HEK293 (cell line): ENCODE results near the gene GRIK4.

ENCODE experiments used
- CTCF ChIA-PET: fragments of 350-600 bp; formaldehyde crosslinking; extraction: SDS; loops from one replicate; lab custom pipeline; 2021; ENCODE audit warnings: antibody characterized with exemption; lab: Yijun Ruan, JAX
- POLR2A ChIA-PET: fragments of 300-600 bp; formaldehyde crosslinking; extraction: SDS; loops from one replicate; lab custom pipeline; 2020; ENCODE audit warnings: antibody characterized with exemption, inconsistent platforms; lab: Yijun Ruan, JAX
- H3K27ac ChIP-seq: fragments of 200-500 bp; sonication (Bioruptor generic); 2 replicates; pipeline ENCODE4 v1.5.1; 2014; ENCODE audit warnings: low read depth, low read length, control low read depth, inconsistent platforms; ENCODE audit errors: extremely low read depth
- H3K36me3 ChIP-seq, 2 experiments: fragments of 200-500 bp in 1 of 2; sonication (Bioruptor generic) in 1 of 2; 1 replicate in 1 of 2; 2 replicates in 1 of 2; pipeline ENCODE4 v1.5.1; 2014 to 2017; ENCODE audit warnings: inconsistent platforms in 2 of 2, low read length in 2 of 2; ENCODE audit not compliant: control insufficient read depth in 2 of 2, insufficient read depth in 1 of 2
- H3K4me1 ChIP-seq: fragments of 200-500 bp; sonication (Bioruptor generic); 2 replicates; pipeline ENCODE4 v1.5.1; 2014; ENCODE audit warnings: mild to moderate bottlenecking, low read length, inconsistent platforms; ENCODE audit not compliant: control insufficient read depth, insufficient read depth
- H3K4me3 ChIP-seq: 2 replicates; pipeline ENCODE4 v1.5.1; 2011; ENCODE audit warnings: low read depth, mild to moderate bottlenecking, control low read depth, low read length, moderate library complexity
- H3K9me3 ChIP-seq: fragments of 200-500 bp; sonication (Bioruptor generic); 2 replicates; pipeline ENCODE4 v1.5.1; 2014; ENCODE audit warnings: low read depth, low read length, inconsistent platforms; ENCODE audit not compliant: control insufficient read depth, insufficient read depth
- GLIS2 ChIP-seq: fragments of 450-650 bp; formaldehyde crosslinking; IDR thresholded peaks from 2 replicates; pipeline ENCODE4 v1.5.1; 2016; ENCODE audit warnings: missing biosample characterization, missing genetic modification characterization
- PATZ1 ChIP-seq: fragments of 450-650 bp; formaldehyde crosslinking; IDR thresholded peaks from 2 replicates; pipeline ENCODE4 v1.5.1; 2016; ENCODE audit warnings: missing biosample characterization, missing genetic modification characterization
- SCRT1 ChIP-seq: fragments of 450-650 bp; formaldehyde crosslinking; IDR thresholded peaks from 2 replicates; pipeline ENCODE4 v1.5.1; 2016; ENCODE audit warnings: missing biosample characterization, missing genetic modification characterization, borderline replicate concordance
- SP2 ChIP-seq: fragments of 450-650 bp; formaldehyde crosslinking; IDR thresholded peaks from 2 replicates; pipeline ENCODE4 v1.5.1; 2016; ENCODE audit warnings: missing biosample characterization, missing genetic modification characterization
- WT1 ChIP-seq: fragments of 450-650 bp; formaldehyde crosslinking; IDR thresholded peaks from 2 replicates; pipeline ENCODE4 v1.5.1; 2016; ENCODE audit warnings: missing biosample characterization, missing genetic modification characterization
- ZBTB20 ChIP-seq: fragments of 450-650 bp; formaldehyde crosslinking; IDR thresholded peaks from 2 replicates; pipeline ENCODE4 v1.5.1; 2016; ENCODE audit warnings: missing biosample characterization, missing genetic modification characterization
- ZBTB48 ChIP-seq: fragments of 450-650 bp; formaldehyde crosslinking; IDR thresholded peaks from 2 replicates; pipeline ENCODE4 v1.5.1; 2016; ENCODE audit warnings: missing biosample characterization, missing genetic modification characterization
- ZFHX2 ChIP-seq: fragments of 450-650 bp; formaldehyde crosslinking; conservative IDR thresholded peaks from 2 replicates; pipeline ENCODE4 v1.5.1; 2016; ENCODE audit warnings: missing biosample characterization, missing genetic modification characterization
- ZIC2 ChIP-seq: fragments of 450-650 bp; formaldehyde crosslinking; IDR thresholded peaks from 2 replicates; pipeline ENCODE4 v1.5.1; 2016; ENCODE audit warnings: missing biosample characterization, missing genetic modification characterization
- ZNF175 ChIP-seq: fragments of 450-650 bp; formaldehyde crosslinking; IDR thresholded peaks from 2 replicates; pipeline ENCODE4 v1.5.1; 2016; ENCODE audit warnings: missing biosample characterization, missing genetic modification characterization
- ZNF184 ChIP-seq: fragments of 450-650 bp; IDR thresholded peaks from 2 replicates; pipeline ENCODE4 v1.5.1; 2018; ENCODE audit warnings: missing biosample characterization, mild to moderate bottlenecking, missing genetic modification characterization
- ZNF341 ChIP-seq: fragments of 450-650 bp; formaldehyde crosslinking; IDR thresholded peaks from 2 replicates; pipeline ENCODE4; 2016; ENCODE audit warnings: low read depth, missing biosample characterization, missing genetic modification characterization
- TF ChIP-seq, protein P1 (sequence below): IDR thresholded peaks from 2 replicates; pipeline ENCODE4 v1.6.1; 2011; ENCODE audit warnings: mild to moderate bottlenecking, low read depth, low read length, borderline replicate concordance
- TF ChIP-seq, protein P2 (sequence below): fragments of 450-650 bp; formaldehyde crosslinking; IDR thresholded peaks from 2 replicates; pipeline ENCODE4 v1.5.1; 2017; ENCODE audit warnings: missing biosample characterization, missing genetic modification characterization
- TF ChIP-seq, protein P3 (sequence below): fragments of 450-650 bp; formaldehyde crosslinking; IDR thresholded peaks from 2 replicates; pipeline ENCODE4 v1.5.1; 2016; ENCODE audit warnings: missing biosample characterization, missing genetic modification characterization
- TF ChIP-seq, protein P4 (sequence below): fragments of 450-650 bp; formaldehyde crosslinking; optimal IDR thresholded peaks from 2 replicates; pipeline ENCODE3; 2016; ENCODE audit warnings: missing biosample characterization, mild to moderate bottlenecking, missing genetic modification characterization

Gene GRIK4

GRCh38 chr11:120511820-120512738 is 531 bp downstream of the GRIK4 start:
- Histone ChIP-seq H3K4me3 (peak overlapping the region; percentile 38), H3K4me1 (no peaks in the 10 kb centered on the region), H3K36me3 (no peaks in the 10 kb centered on the region), H3K27ac (no peak overlapping the region), H3K9me3 (no peaks in the 10 kb centered on the region)
- POLR2A ChIA-PET = interaction anchor here (1.9 kb wide), 1 partner anchor 172 kb away, joined by 4 read pairs; no protein-coding TSS in a partner anchor
- CTCF ChIA-PET = interaction anchor here (0.5 to 5.4 kb wide), 17 partner anchors 10 to 683 kb away, joined by 3 to 59 read pairs (median 5); no protein-coding TSS in a partner anchor
- TF ChIP-seq ZNF341 (tag by site-specific recombination) = peak; percentile 60; the same call in 1 of the 2 replicates
- TF ChIP-seq SCRT1 = no peak
- TF ChIP-seq GLIS2 (tag by site-specific recombination) = peak; percentile 72
- no peak for TF ChIP-seq SP2 (tag by site-specific recombination)
- peak; percentile 55 for TF ChIP-seq PATZ1 (tag by site-specific recombination)
- peak; percentile 35; the same call in 1 of the 2 replicates for TF ChIP-seq WT1 (tag by site-specific recombination)
- TF ChIP-seq, protein P1, sequence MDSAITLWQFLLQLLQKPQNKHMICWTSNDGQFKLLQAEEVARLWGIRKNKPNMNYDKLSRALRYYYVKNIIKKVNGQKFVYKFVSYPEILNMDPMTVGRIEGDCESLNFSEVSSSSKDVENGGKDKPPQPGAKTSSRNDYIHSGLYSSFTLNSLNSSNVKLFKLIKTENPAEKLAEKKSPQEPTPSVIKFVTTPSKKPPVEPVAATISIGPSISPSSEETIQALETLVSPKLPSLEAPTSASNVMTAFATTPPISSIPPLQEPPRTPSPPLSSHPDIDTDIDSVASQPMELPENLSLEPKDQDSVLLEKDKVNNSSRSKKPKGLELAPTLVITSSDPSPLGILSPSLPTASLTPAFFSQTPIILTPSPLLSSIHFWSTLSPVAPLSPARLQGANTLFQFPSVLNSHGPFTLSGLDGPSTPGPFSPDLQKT = no peak
- peak; percentile 20; the same call in 1 of the 2 replicates for TF ChIP-seq ZBTB20 (tag by site-specific recombination)
- no peak for TF ChIP-seq ZNF175
- TF ChIP-seq ZIC2 (tag by site-specific recombination) = 0 out of 2 replicates have a peak, but pooled peaks have one; percentile 14
- TF ChIP-seq, protein P2, sequence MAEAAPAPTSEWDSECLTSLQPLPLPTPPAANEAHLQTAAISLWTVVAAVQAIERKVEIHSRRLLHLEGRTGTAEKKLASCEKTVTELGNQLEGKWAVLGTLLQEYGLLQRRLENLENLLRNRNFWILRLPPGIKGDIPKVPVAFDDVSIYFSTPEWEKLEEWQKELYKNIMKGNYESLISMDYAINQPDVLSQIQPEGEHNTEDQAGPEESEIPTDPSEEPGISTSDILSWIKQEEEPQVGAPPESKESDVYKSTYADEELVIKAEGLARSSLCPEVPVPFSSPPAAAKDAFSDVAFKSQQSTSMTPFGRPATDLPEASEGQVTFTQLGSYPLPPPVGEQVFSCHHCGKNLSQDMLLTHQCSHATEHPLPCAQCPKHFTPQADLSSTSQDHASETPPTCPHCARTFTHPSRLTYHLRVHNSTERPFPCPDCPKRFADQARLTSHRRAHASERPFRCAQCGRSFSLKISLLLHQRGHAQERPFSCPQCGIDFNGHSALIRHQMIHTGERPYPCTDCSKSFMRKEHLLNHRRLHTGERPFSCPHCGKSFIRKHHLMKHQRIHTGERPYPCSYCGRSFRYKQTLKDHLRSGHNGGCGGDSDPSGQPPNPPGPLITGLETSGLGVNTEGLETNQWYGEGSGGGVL (tag by site-specific recombination) = peak; percentile 89
- peak; percentile 77 for TF ChIP-seq ZBTB48
- TF ChIP-seq, protein P3, sequence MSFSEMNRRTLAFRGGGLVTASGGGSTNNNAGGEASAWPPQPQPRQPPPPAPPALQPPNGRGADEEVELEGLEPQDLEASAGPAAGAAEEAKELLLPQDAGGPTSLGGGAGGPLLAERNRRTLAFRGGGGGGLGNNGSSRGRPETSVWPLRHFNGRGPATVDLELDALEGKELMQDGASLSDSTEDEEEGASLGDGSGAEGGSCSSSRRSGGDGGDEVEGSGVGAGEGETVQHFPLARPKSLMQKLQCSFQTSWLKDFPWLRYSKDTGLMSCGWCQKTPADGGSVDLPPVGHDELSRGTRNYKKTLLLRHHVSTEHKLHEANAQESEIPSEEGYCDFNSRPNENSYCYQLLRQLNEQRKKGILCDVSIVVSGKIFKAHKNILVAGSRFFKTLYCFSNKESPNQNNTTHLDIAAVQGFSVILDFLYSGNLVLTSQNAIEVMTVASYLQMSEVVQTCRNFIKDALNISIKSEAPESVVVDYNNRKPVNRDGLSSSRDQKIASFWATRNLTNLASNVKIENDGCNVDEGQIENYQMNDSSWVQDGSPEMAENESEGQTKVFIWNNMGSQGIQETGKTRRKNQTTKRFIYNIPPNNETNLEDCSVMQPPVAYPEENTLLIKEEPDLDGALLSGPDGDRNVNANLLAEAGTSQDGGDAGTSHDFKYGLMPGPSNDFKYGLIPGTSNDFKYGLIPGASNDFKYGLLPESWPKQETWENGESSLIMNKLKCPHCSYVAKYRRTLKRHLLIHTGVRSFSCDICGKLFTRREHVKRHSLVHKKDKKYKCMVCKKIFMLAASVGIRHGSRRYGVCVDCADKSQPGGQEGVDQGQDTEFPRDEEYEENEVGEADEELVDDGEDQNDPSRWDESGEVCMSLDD (tag by site-specific recombination) = peak; percentile 50; the same call in 1 of the 2 replicates
- 0 out of 2 replicates have a peak, but pooled peaks have one; percentile 9 for TF ChIP-seq ZFHX2
- TF ChIP-seq, protein P4, sequence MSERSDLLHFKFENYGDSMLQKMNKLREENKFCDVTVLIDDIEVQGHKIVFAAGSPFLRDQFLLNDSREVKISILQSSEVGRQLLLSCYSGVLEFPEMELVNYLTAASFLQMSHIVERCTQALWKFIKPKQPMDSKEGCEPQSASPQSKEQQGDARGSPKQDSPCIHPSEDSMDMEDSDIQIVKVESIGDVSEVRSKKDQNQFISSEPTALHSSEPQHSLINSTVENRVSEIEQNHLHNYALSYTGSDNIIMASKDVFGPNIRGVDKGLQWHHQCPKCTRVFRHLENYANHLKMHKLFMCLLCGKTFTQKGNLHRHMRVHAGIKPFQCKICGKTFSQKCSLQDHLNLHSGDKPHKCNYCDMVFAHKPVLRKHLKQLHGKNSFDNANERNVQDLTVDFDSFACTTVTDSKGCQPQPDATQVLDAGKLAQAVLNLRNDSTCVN = peak; percentile 42
- no peak for TF ChIP-seq ZNF184 (tag by site-specific recombination)
